NCI-H187 treated with DMSO at 0.1 percent for 48 hours (cell line): Measurements from ENCODE around the gene SH2D4B.

ENCODE experiments used
- DNase-seq: peaks from one replicate; lab custom pipeline; 2025; lab: John Stamatoyannopoulos, UW

Gene SH2D4B

GRCh38 chr10:80537736-80538480, at the start of gene SH2D4B:
SH2D4B (plus strand) TSS chr10:80537902; CDS start chr10:80538332, 430 bp downstream.
- no peak for DNase-seq

- DNase-seq: no peak
Measured at GRCh38 chr10:80488539-80489066, 49.1 kb upstream of the SH2D4B start.

- DNase-seq: no peak
Measured at GRCh38 chr10:80489371-80490112, 48.2 kb upstream of the SH2D4B start.

- DNase-seq: no peak
Measured at GRCh38 chr10:80491251-80492102, 46.2 kb upstream of the SH2D4B start.

GRCh38 chr10:80492848-80493521, 44.7 kb upstream of the SH2D4B start:
- no peak for DNase-seq

GRCh38 chr10:80493522-80494051, 44.1 kb upstream of the SH2D4B start:
- no peak for DNase-seq

- DNase-seq: no peak
Measured at GRCh38 chr10:80496555-80497172, 41.0 kb upstream of the SH2D4B start.

- DNase-seq: no peak
Measured at GRCh38 chr10:80497187-80498077, 40.3 kb upstream of the SH2D4B start.

- no peak for DNase-seq
Measured at GRCh38 chr10:80498078-80498832, 39.4 kb upstream of the SH2D4B start.

GRCh38 chr10:80498833-80499741, 38.6 kb upstream of the SH2D4B start:
- DNase-seq: no peak

- DNase-seq: no peak
Measured at GRCh38 chr10:80500572-80501380, 36.9 kb upstream of the SH2D4B start.

- no peak for DNase-seq
Measured at GRCh38 chr10:80501381-80501912, 36.3 kb upstream of the SH2D4B start.

GRCh38 chr10:80501913-80502521, 35.7 kb upstream of the SH2D4B start:
- DNase-seq: no peak

- DNase-seq: no peak
Measured at GRCh38 chr10:80502621-80503583, 34.8 kb upstream of the SH2D4B start.

- no peak for DNase-seq
Measured at GRCh38 chr10:80503584-80504157, 34.0 kb upstream of the SH2D4B start.
